Upper lobe of left lung (tissue), 6 donors: ENCODE measurements around the gene NR2F1-AS1. TPM values are rescaled to one million over a fixed set of nuclear protein-coding genes. Genes with fewer than 3 reads are reported as not detected.
"Not testable (repeated sequence)": the region's sequence is repeated elsewhere in the genome, so short reads cannot be mapped to it uniquely, and the experiment has no call there.

Experiments
- ATAC-seq, 2 donors: fragments of 200-7000 bp; cut with Tn5 transposase; one replicate each; pipeline ENCODE4 v1.9.1; 2022; ENCODE audit warnings: mild to moderate bottlenecking in 2 of 2, moderate library complexity in 2 of 2; ENCODE audit not compliant: low FRiP score in 2 of 2
- DNase-seq, 2 donors: peaks; one replicate each; pipeline ENCODE4 v3.0.0-alpha.2; 2019 to 2020
- H3K27ac ChIP-seq, 4 donors: fragments of 200-600 bp; sonication (generic); one replicate each; pipeline ENCODE4 v1.5.1; 2016 to 2019
- H3K27me3 ChIP-seq, 4 donors: fragments of 200-600 bp; sonication (generic); one replicate each; pipeline ENCODE4 v1.5.1; 2017 to 2019
- H3K36me3 ChIP-seq, 4 donors: fragments of 200-600 bp; sonication (generic); one replicate each; pipeline ENCODE4 v1.5.1; 2016 to 2019
- H3K4me1 ChIP-seq, 4 donors: fragments of 200-600 bp; sonication (generic); one replicate each; pipeline ENCODE4 v1.5.1; 2018 to 2019
- H3K4me3 ChIP-seq, 4 donors: fragments of 200-600 bp; sonication (generic); one replicate each; pipeline ENCODE4 v1.5.1; 2017 to 2019; ENCODE audit warnings: mild to moderate bottlenecking in 2 of 4, moderate library complexity in 1 of 4
- H3K9me3 ChIP-seq, 4 donors: fragments of 200-600 bp; sonication (generic); one replicate each; pipeline ENCODE4 v1.5.1; 2018 to 2019
- CTCF ChIP-seq, 6 experiments: fragments of 450-650 bp in 4 of 6; fragments of 200-600 bp in 2 of 6; sonication (generic) in 2 of 6; IDR thresholded peaks; one replicate each; pipeline ENCODE4 v1.5.1; 2016 to 2019; ENCODE audit warnings: antibody characterized with exemption in 6 of 6
- EP300 ChIP-seq, 4 donors: sonication (generic); formaldehyde crosslinking; IDR thresholded peaks; one replicate each; pipeline ENCODE4 v1.5.1; 2017; ENCODE audit warnings: antibody characterized with exemption in 4 of 4, control low read depth in 2 of 4
- POLR2A ChIP-seq, 4 donors: fragments of 450-650 bp; IDR thresholded peaks; one replicate each; pipeline ENCODE4 v1.5.1; 2016 to 2017; ENCODE audit warnings: antibody characterized with exemption in 4 of 4, mild to moderate bottlenecking in 2 of 4
- POLR2AphosphoS5 ChIP-seq, 2 donors: sonication (generic); formaldehyde crosslinking; IDR thresholded peaks; one replicate each; pipeline ENCODE4 v1.5.1; 2017; ENCODE audit warnings: antibody characterized with exemption in 2 of 2
- WGBS, 2 donors: methylation state at CpG; one replicate each; pipeline ENCODE4 v1.1.5; 2017 to 2018; 5-methylcytosine and 5-hydroxymethylcytosine counted together
- total RNA-seq, 6 donors: library from RNA; depleted of rRNA in 4 of 6; stranded (reverse); fragments of >200 nt in 4 of 6; gene quantifications; one replicate each; pipeline versions ENCODE4 v1.1.0 to v1.2.1, GENCODE V29; 2016 to 2021
- donor health status: DM: no; HTN: no; CAD: no; lungs with moderate emphysema.
- donor health status: DM: no; HTN: yes; CAD: no; lungs with severe emphysema.

Gene NR2F1-AS1
- total RNA-seq, 6 donors from 2014 or later, result 4.4 to 19.9 (median 11.4) TPM

- no peaks in the 10 kb centered on the region for H3K27me3 ChIP-seq
- no peak for TF ChIP-seq POLR2AphosphoS5 (IDR thresholded peaks at IDR 0.05)
- no peak for TF ChIP-seq POLR2A (IDR thresholded peaks at IDR 0.05)
- no peak for TF ChIP-seq EP300 (IDR thresholded peaks at IDR 0.05)
- TF ChIP-seq CTCF (IDR thresholded peaks at IDR 0.05), result no peak
- no peaks in the 10 kb centered on the region for H3K4me1 ChIP-seq
- no peaks in the 10 kb centered on the region for H3K36me3 ChIP-seq
- no peak overlapping the region for H3K27ac ChIP-seq
- H3K4me3 ChIP-seq, result no peak overlapping the region
- WGBS, 2 donors, result 85 to 95% methylated on average over 2 of the region's 2 CpGs
- no peak for ATAC-seq
- H3K9me3 ChIP-seq, result no peaks in the 10 kb centered on the region
- DNase-seq, result no peak
These were observed 23.9 kb downstream of the NR2F1-AS1 start for GRCh38 chr5:93557021-93557604.

- not testable (repeated sequence) for H3K4me3 ChIP-seq, ATAC-seq, H3K9me3 ChIP-seq, H3K27me3 ChIP-seq, H3K27ac ChIP-seq, H3K36me3 ChIP-seq, DNase-seq, H3K4me1 ChIP-seq
- WGBS, 2 donors, result 86 to 100% methylated on average over 3 of the region's 3 CpGs
These were observed 31.4 kb downstream of the NR2F1-AS1 start for GRCh38 chr5:93549594-93549993.

- H3K4me1 ChIP-seq, result no peaks in the 10 kb centered on the region
- DNase-seq (no peak), ATAC-seq (peak in 1 of 2 donors; percentile 21)
- TF ChIP-seq CTCF (IDR thresholded peaks at IDR 0.05), result no peak
- TF ChIP-seq EP300 (IDR thresholded peaks at IDR 0.05), result no peak
- no peak for TF ChIP-seq POLR2AphosphoS5 (IDR thresholded peaks at IDR 0.05)
- no peak for TF ChIP-seq POLR2A (IDR thresholded peaks at IDR 0.05)
- no peaks in the 10 kb centered on the region for H3K27me3 ChIP-seq
- no peak overlapping the region for H3K4me3 ChIP-seq
- H3K9me3 ChIP-seq, result no peaks in the 10 kb centered on the region
- no peaks in the 10 kb centered on the region for H3K36me3 ChIP-seq
- WGBS, 2 donors, result 68% methylated on average over 4 of the region's 4 CpGs
- H3K27ac ChIP-seq, result no peak overlapping the region
These were observed 35.1 kb downstream of the NR2F1-AS1 start for GRCh38 chr5:93545872-93546271.

GRCh38 chr5:93532370-93532769 is 48.6 kb downstream of the NR2F1-AS1 start:
- Histone ChIP-seq H3K36me3 (no peaks in the 10 kb centered on the region), H3K4me3 (no peak overlapping the region), H3K9me3 (no peaks in the 10 kb centered on the region), H3K27ac (no peak overlapping the region), H3K4me1 (no peaks in the 10 kb centered on the region), H3K27me3 (no peaks in the 10 kb centered on the region)
- WGBS, 2 donors, result 35 to 42% methylated on average over 4 of the region's 4 CpGs
- ATAC-seq (peak in 1 of 2 donors; percentile 87), DNase-seq (peak in 1 of 2 donors; percentile 31)
- TF ChIP-seq POLR2A (IDR thresholded peaks at IDR 0.05) (no peak), CTCF (IDR thresholded peaks at IDR 0.05) (no peak), EP300 (IDR thresholded peaks at IDR 0.05) (no peak), POLR2AphosphoS5 (IDR thresholded peaks at IDR 0.05) (peak; percentile 35 to 40)

- not testable (repeated sequence) for H3K4me3 ChIP-seq, H3K9me3 ChIP-seq, ATAC-seq, H3K27me3 ChIP-seq, H3K36me3 ChIP-seq, H3K4me1 ChIP-seq, H3K27ac ChIP-seq, DNase-seq
- WGBS, 2 donors, result 83 to 90% methylated on average over 3 of the region's 3 CpGs
These were observed 59.2 kb downstream of the NR2F1-AS1 start for GRCh38 chr5:93521815-93522214.

GRCh38 chr5:93519740-93520139 is 61.3 kb downstream of the NR2F1-AS1 start:
- no peak overlapping the region for H3K27ac ChIP-seq
- TF ChIP-seq POLR2AphosphoS5 (IDR thresholded peaks at IDR 0.05), result no peak
- TF ChIP-seq CTCF (IDR thresholded peaks at IDR 0.05), result no peak
- no peak for TF ChIP-seq EP300 (IDR thresholded peaks at IDR 0.05)
- no peak for TF ChIP-seq POLR2A (IDR thresholded peaks at IDR 0.05)
- no peak overlapping the region for H3K4me3 ChIP-seq
- DNase-seq (no peak), ATAC-seq (no peak)
- H3K36me3 ChIP-seq, result no peaks in the 10 kb centered on the region
- H3K27me3 ChIP-seq, result no peaks in the 10 kb centered on the region
- no peaks in the 10 kb centered on the region for H3K4me1 ChIP-seq
- peaks cover 0 to 6% (median 6%) of the 10 kb centered on the region in 4 donors for H3K9me3 ChIP-seq
